Measurements from ENCODE around the gene IPO4. TPM values are rescaled to one million over a fixed set of nuclear protein-coding genes. Genes with fewer than 3 reads are reported as not detected.

IPO4 gene
- total and polyA plus RNA-seq, 2 experiments from 2014 or later = 34.2 to 105 TPM

DNA sequence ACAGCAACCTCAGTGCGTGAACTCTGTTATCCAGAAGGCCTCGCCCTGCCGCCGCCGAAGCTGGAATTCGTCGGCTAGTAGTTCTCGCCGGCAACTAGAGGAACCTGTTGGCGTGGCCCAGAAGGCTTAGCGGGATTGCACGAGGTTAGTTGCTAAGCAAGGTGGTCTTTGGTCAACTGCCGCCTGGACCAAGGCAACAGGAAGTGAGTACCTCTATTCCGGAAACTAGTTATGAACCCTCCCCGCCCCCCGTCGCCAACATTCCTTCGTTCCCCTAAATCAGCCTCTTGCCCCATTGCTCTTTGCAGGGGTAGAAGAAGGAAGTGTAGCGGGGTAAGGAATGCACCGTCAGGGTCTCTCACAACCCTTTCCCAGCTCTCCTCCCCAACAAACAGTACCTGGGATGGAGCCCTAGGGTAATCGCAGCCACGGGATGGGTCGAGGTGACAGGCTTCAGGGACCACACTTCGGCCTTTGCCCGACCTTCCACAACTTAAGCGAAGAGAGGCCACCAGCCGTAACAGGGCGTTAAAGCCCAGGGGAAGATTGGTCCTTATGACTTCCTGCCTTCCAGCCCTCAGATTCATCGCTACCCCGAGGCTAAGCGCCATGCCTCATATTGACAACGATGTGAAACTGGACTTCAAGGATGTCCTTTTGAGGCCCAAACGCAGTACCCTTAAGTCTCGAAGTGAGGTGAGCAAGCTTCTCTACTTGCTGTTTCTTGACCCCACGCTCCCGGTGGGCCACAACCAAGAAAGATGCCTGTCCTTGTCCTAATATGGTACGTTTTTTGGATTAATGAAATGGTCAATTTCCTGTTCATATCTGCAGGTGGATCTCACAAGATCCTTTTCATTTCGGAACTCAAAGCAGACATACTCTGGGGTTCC, 44.3 kb upstream of the IPO4 start, which contains the start of gene GMPR2:
GMPR2 (plus strand) TSS at position 285 of the 893 bp plus-strand sequence; CDS start at position 610, 325 bp downstream.
- H3K36me3 Mint-ChIP-seq (ENCODE audit: low read depth) = peaks cover 24% of the 10 kb centered on the region
- peak; percentile 94 for DNase-seq (ENCODE audit: low spot score)

GRCh38 chr14:24232121-24232644, 43.6 kb upstream of the IPO4 start, which contains the start of gene NEDD8:
Gene NEDD8 (minus strand): TSS chr14:24232367. CDS start chr14:24232267, 100 bp downstream.
- DNase-seq (ENCODE audit: low spot score) = no peak

More for the DNA sequence above, 44.3 kb upstream of the IPO4 start, which contains the start of gene GMPR2:
- H3K4me3 ChIP-seq = peak within 1 kb of the TSS; percentile 81
- peak within 1 kb of the TSS; percentile 93 for H3K27ac ChIP-seq (ENCODE audit: low read depth)
- TF ChIP-seq EZH2phosphoT487 (IDR thresholded peaks at IDR 0.05; ENCODE audit: unreplicated experiment) (no peak), POLR2AphosphoS5 (IDR thresholded peaks at IDR 0.05; ENCODE audit: low read depth) (peak; percentile 68), NANOG (IDR thresholded peaks at IDR 0.05; ENCODE audit: borderline replicate concordance) (no peak), STAT1 (IDR thresholded peaks at IDR 0.05; ENCODE audit: unreplicated experiment) (no peak), CREB1 (CRISPR knock-in tag; IDR thresholded peaks at IDR 0.05; ENCODE audit: low read depth) (0 out of 2 replicates have a peak, but pooled peaks have one; percentile 1)
- peaks cover 10% of the 10 kb centered on the region for H4K20me1 ChIP-seq (replicated peaks; ENCODE audit: insufficient read depth)
- peaks cover 17% of the 10 kb centered on the region; the same call in 1 of the 2 replicates for H3K36me3 ChIP-seq (ENCODE audit: insufficient read depth)
- peaks cover 53% of the 10 kb centered on the region for H3K79me2 ChIP-seq (replicated peaks; ENCODE audit: insufficient read depth)
- Mint-ChIP-seq H3K27ac (peak within 1 kb of the TSS; percentile 95), H3K4me3 (peak within 1 kb of the TSS; percentile 91), H3K9me3 (no peaks in the 10 kb centered on the region), H3K4me1 (peaks cover 17% of the 10 kb centered on the region), H3K27me3 (ENCODE audit: insufficient read depth, low read depth, poor library complexity) (peaks cover 7% of the 10 kb centered on the region)
- no peaks in the 10 kb centered on the region for H3K27me3 ChIP-seq (ENCODE audit: insufficient read depth)
- ATAC-seq = peak; percentile 73
- peaks cover 15% of the 10 kb centered on the region for H3K4me1 ChIP-seq (ENCODE audit: insufficient read depth)
- peak within 1 kb of the TSS; percentile 97 for H3K4me2 ChIP-seq
- H3K9me2 ChIP-seq (ENCODE audit: insufficient read depth) = no peaks in the 10 kb centered on the region
- H3F3A ChIP-seq (replicated peaks; ENCODE audit: low read depth) = peaks cover 7% of the 10 kb centered on the region; the same call in 1 of the 2 replicates
- H2AFZ ChIP-seq = peak within 1 kb of the TSS; percentile 86

More at GRCh38 chr14:24232121-24232644, 43.6 kb upstream of the IPO4 start, which contains the start of gene NEDD8:
- peaks cover 10% of the 10 kb centered on the region for H4K20me1 ChIP-seq (replicated peaks; ENCODE audit: insufficient read depth)
- TF ChIP-seq, protein P1, sequence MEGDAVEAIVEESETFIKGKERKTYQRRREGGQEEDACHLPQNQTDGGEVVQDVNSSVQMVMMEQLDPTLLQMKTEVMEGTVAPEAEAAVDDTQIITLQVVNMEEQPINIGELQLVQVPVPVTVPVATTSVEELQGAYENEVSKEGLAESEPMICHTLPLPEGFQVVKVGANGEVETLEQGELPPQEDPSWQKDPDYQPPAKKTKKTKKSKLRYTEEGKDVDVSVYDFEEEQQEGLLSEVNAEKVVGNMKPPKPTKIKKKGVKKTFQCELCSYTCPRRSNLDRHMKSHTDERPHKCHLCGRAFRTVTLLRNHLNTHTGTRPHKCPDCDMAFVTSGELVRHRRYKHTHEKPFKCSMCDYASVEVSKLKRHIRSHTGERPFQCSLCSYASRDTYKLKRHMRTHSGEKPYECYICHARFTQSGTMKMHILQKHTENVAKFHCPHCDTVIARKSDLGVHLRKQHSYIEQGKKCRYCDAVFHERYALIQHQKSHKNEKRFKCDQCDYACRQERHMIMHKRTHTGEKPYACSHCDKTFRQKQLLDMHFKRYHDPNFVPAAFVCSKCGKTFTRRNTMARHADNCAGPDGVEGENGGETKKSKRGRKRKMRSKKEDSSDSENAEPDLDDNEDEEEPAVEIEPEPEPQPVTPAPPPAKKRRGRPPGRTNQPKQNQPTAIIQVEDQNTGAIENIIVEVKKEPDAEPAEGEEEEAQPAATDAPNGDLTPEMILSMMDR (conservative IDR thresholded peaks at IDR 0.05; ENCODE audit: low read depth in 2 of 2) = no peak
- TF ChIP-seq, protein P2, sequence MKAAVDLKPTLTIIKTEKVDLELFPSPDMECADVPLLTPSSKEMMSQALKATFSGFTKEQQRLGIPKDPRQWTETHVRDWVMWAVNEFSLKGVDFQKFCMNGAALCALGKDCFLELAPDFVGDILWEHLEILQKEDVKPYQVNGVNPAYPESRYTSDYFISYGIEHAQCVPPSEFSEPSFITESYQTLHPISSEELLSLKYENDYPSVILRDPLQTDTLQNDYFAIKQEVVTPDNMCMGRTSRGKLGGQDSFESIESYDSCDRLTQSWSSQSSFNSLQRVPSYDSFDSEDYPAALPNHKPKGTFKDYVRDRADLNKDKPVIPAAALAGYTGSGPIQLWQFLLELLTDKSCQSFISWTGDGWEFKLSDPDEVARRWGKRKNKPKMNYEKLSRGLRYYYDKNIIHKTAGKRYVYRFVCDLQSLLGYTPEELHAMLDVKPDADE (IDR thresholded peaks at IDR 0.05) = peak; percentile 95
- peak; percentile 67 for TF ChIP-seq POLR2AphosphoS5 (IDR thresholded peaks at IDR 0.05; ENCODE audit: low read depth)
- TF ChIP-seq JUNB (IDR thresholded peaks at IDR 0.05; ENCODE audit: unreplicated experiment) = no peak
- TF ChIP-seq, protein P3, sequence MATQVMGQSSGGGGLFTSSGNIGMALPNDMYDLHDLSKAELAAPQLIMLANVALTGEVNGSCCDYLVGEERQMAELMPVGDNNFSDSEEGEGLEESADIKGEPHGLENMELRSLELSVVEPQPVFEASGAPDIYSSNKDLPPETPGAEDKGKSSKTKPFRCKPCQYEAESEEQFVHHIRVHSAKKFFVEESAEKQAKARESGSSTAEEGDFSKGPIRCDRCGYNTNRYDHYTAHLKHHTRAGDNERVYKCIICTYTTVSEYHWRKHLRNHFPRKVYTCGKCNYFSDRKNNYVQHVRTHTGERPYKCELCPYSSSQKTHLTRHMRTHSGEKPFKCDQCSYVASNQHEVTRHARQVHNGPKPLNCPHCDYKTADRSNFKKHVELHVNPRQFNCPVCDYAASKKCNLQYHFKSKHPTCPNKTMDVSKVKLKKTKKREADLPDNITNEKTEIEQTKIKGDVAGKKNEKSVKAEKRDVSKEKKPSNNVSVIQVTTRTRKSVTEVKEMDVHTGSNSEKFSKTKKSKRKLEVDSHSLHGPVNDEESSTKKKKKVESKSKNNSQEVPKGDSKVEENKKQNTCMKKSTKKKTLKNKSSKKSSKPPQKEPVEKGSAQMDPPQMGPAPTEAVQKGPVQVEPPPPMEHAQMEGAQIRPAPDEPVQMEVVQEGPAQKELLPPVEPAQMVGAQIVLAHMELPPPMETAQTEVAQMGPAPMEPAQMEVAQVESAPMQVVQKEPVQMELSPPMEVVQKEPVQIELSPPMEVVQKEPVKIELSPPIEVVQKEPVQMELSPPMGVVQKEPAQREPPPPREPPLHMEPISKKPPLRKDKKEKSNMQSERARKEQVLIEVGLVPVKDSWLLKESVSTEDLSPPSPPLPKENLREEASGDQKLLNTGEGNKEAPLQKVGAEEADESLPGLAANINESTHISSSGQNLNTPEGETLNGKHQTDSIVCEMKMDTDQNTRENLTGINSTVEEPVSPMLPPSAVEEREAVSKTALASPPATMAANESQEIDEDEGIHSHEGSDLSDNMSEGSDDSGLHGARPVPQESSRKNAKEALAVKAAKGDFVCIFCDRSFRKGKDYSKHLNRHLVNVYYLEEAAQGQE (IDR thresholded peaks at IDR 0.05; ENCODE audit: unreplicated experiment) = no peak
- TF ChIP-seq STAT1 (IDR thresholded peaks at IDR 0.05; ENCODE audit: unreplicated experiment) = no peak
- no peak for TF ChIP-seq NANOG (IDR thresholded peaks at IDR 0.05; ENCODE audit: borderline replicate concordance)
- peak; percentile 79 for TF ChIP-seq CREB1 (CRISPR knock-in tag; IDR thresholded peaks at IDR 0.05; ENCODE audit: low read depth)
- TF ChIP-seq EZH2 (IDR thresholded peaks at IDR 0.05; ENCODE audit: low read depth, unreplicated experiment) = no peak
- TF ChIP-seq ZNF114 (CRISPR knock-in tag; IDR thresholded peaks at IDR 0.05) = no peak
- peaks cover 11% of the 10 kb centered on the region; the same call in 1 of the 2 replicates for H3K36me3 ChIP-seq (ENCODE audit: insufficient read depth)
- H3K4me3 ChIP-seq = peak within 1 kb of the TSS; percentile 81
- ATAC-seq = peak; percentile 84
- Mint-ChIP-seq H3K9me3 (no peaks in the 10 kb centered on the region), H3K4me1 (peaks cover 17% of the 10 kb centered on the region), H3K27ac (peak within 1 kb of the TSS; percentile 95), H3K27me3 (ENCODE audit: insufficient read depth, low read depth, poor library complexity) (peaks cover 7% of the 10 kb centered on the region), H3K4me3 (peak within 1 kb of the TSS; percentile 91), H3K36me3 (ENCODE audit: low read depth) (peaks cover 22% of the 10 kb centered on the region)
- H3K9me2 ChIP-seq (ENCODE audit: insufficient read depth) = no peaks in the 10 kb centered on the region
- H3K27me3 ChIP-seq (ENCODE audit: insufficient read depth) = no peaks in the 10 kb centered on the region
- H3K27ac ChIP-seq (ENCODE audit: low read depth) = peak within 1 kb of the TSS; percentile 93
- H3F3A ChIP-seq (replicated peaks; ENCODE audit: low read depth) = peaks cover 7% of the 10 kb centered on the region; the same call in 1 of the 2 replicates
- H3K4me2 ChIP-seq = peak within 1 kb of the TSS; percentile 97
- peaks cover 60% of the 10 kb centered on the region for H3K79me2 ChIP-seq (replicated peaks; ENCODE audit: insufficient read depth)
- H2AFZ ChIP-seq = peak within 1 kb of the TSS; percentile 86
- H3K4me1 ChIP-seq (ENCODE audit: insufficient read depth) = peaks cover 15% of the 10 kb centered on the region
